Measurements from ENCODE around the gene HGF.

The HGF gene

GRCh38 chr7:81652225-81652624 lies 117.6 kb downstream of the HGF start:
- FAIRE-seq (no peak), DNase-seq (ENCODE audit: extremely low spot score, insufficient read length, low read depth) (no peak)

Data from GM18507 (cell line).